Subcutaneous abdominal adipose tissue (tissue), 5 donors: ENCODE measurements around the gene PYDC1.
"Not testable (repeated sequence)": the region's sequence is repeated elsewhere in the genome, so short reads cannot be mapped to it uniquely, and the experiment has no call there.

Experiments
- H3K27ac ChIP-seq: one replicate; pipeline ENCODE4 v1.7.0; 2013; ENCODE audit warnings: low read depth, mild to moderate bottlenecking, inconsistent platforms, low read length, moderate library complexity
- H3K27me3 ChIP-seq, 5 donors: one replicate each; pipeline ENCODE4 v1.7.0; 2013; ENCODE audit warnings: low read length in 5 of 5, inconsistent platforms in 1 of 5; ENCODE audit not compliant: control insufficient read depth in 5 of 5, insufficient read depth in 4 of 5
- H3K36me3 ChIP-seq, 5 donors: one replicate each; pipeline ENCODE4 v1.7.0; 2013; ENCODE audit warnings: low read length in 5 of 5; ENCODE audit not compliant: control insufficient read depth in 5 of 5, insufficient read depth in 5 of 5
- H3K4me1 ChIP-seq, 5 donors: one replicate each; pipeline ENCODE4 v1.7.0; 2013; ENCODE audit warnings: low read length in 5 of 5, mild to moderate bottlenecking in 3 of 5, moderate library complexity in 1 of 5; ENCODE audit not compliant: control insufficient read depth in 5 of 5, insufficient read depth in 5 of 5
- H3K4me3 ChIP-seq, 5 donors: one replicate each; pipeline ENCODE4 v1.7.0; 2013; ENCODE audit warnings: low read length in 5 of 5, low read depth in 1 of 5
- H3K9ac ChIP-seq, 5 donors: one replicate each; pipeline ENCODE4 v1.7.0; 2013; ENCODE audit warnings: low read length in 5 of 5, mild to moderate bottlenecking in 4 of 5, moderate library complexity in 3 of 5
- H3K9me3 ChIP-seq, 5 donors: one replicate each; pipeline ENCODE4 v1.7.0; 2013; ENCODE audit warnings: low read length in 5 of 5; ENCODE audit not compliant: control insufficient read depth in 5 of 5
- donor health status: healthy.
- donor health status: healthy.
- donor health status: healthy.
- donor health status: healthy.
- donor health status: healthy.

The PYDC1 gene

DNA sequence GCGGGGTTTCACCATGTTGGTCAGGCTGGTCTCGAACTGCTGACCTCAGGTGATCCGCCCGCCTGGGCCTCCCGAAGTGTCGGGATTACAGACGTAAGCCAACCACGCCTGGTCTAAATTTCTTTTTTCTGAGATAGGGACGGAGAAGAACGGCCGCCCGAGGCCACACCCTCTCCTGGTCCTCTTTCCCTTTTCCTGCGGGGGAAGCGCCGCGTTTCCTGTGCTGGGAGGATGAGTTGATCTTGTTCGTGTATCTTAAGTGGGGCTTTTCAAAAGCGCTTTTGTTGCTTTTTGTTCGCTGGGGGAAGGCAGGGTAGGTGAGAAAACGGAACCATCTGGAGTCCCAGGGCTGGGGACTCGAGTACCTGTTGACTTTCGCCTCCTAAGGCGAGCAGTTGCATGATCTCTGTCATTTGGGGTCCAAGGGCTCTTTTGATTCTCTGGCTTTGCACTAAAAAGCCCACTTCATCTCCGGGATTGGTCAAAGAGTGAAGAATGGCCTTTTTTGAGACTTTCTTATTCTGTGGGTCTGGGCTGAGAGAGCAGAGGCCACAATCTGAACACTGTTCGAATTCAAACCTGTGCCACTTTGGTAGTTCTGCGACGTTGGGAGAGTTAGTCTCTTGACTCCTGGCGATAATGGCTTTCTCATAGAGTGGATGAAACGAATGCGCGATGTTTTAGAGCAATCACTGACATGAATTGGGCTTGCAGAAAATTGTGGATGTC is 35.7 kb downstream of the PYDC1 start:
- peak overlapping the region; percentile 1 to 94 (median 74) for H3K9ac ChIP-seq
- H3K4me3 ChIP-seq = peak overlapping the region; percentile 87 to 98 (median 93)
- peak overlapping the region; percentile 94 for H3K27ac ChIP-seq
- H3K36me3 ChIP-seq = peaks cover 12 to 41% (median 39%) of the 10 kb centered on the region in 5 donors
- no peaks in the 10 kb centered on the region for H3K9me3 ChIP-seq
- no peaks in the 10 kb centered on the region for H3K27me3 ChIP-seq
- peaks cover 6 to 52% (median 44%) of the 10 kb centered on the region in 5 donors for H3K4me1 ChIP-seq

DNA sequence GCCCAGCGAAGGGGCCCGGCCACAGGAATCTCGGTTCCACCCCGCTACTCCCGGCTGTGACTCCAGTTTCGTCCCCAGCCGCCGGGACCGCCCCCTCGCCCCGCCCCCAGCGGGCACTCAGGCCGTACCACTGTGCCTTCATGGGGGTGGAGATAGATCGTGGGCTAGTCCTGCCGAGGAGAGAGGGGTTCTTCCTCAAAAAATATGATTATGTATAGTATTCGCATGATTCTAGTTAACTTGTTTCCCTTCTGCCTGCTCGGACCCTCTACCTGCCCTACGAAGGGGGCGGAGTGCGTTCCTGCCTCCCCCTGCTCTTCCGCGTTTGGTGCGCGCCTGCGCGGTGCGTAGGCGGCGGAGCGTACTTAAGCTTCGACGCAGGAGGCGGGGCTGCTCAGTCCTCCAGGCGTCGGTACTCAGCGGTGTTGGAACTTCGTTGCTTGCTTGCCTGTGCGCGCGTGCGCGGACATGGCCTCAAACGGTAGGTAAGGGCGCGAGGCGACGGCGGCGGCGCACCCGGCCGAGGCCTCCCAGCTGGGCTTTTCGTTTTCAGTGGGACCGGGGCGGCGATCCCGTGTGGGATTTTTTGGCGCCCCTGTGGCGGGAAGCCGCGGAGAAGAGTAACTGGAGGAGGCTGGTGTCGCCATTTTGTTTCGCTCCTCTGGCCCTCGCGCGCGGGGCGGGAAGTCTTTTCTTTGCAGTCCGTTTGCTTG is 37.0 kb downstream of the PYDC1 start, which contains the start of gene FUS:
FUS (plus strand) TSS at position 393 of the 713 bp plus-strand sequence; CDS start at position 469, 76 bp downstream.
- Histone ChIP-seq H3K27me3 (no peaks in the 10 kb centered on the region), H3K27ac (peak within 1 kb of the TSS; percentile 94), H3K4me3 (peak within 1 kb of the TSS; percentile 87 to 98 (median 93)), H3K36me3 (peaks cover 0 to 27% (median 26%) of the 10 kb centered on the region in 5 donors), H3K9me3 (no peaks in the 10 kb centered on the region), H3K4me1 (peaks cover 6 to 45% (median 40%) of the 10 kb centered on the region in 5 donors), H3K9ac (peak within 1 kb of the TSS; percentile 48 to 96 (median 81))

DNA sequence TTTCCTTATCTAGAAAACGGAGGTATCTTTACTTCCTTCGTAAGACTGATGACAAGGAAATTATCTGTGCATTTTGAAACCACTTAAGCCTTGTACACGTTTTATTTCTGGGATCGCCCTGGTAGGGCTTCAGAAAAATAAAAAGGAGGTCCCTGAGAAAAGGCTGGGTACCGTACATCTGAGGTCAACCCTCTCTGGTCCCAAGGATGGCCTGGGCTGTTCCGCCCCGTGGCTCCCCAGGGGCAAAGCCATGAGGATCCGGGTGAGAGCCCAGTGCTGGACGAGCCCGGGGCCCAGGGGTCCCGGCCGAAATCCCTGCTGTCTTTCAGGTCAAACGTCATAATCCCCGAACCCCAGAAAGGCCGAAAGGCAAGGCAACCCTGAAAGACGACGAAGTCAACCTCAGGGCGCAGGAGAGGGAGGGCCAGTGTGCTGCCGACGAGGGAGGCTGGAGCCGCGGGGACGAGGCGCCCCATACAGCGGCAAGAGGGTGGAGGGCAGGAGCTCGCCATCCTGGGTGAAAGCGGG is 37.7 kb downstream of the PYDC1 start:
- peaks cover 0 to 21% (median 20%) of the 10 kb centered on the region in 5 donors for H3K36me3 ChIP-seq
- peak overlapping the region; percentile 94 for H3K27ac ChIP-seq
- H3K27me3 ChIP-seq = no peaks in the 10 kb centered on the region
- H3K4me3 ChIP-seq = peak overlapping the region; percentile 65 to 98 (median 93)
- no peaks in the 10 kb centered on the region for H3K9me3 ChIP-seq
- H3K4me1 ChIP-seq = peaks cover 6 to 45% (median 40%) of the 10 kb centered on the region in 5 donors
- H3K9ac ChIP-seq = peak overlapping the region in 4 of 5 donors; percentile 74 to 96 (median 88)

DNA sequence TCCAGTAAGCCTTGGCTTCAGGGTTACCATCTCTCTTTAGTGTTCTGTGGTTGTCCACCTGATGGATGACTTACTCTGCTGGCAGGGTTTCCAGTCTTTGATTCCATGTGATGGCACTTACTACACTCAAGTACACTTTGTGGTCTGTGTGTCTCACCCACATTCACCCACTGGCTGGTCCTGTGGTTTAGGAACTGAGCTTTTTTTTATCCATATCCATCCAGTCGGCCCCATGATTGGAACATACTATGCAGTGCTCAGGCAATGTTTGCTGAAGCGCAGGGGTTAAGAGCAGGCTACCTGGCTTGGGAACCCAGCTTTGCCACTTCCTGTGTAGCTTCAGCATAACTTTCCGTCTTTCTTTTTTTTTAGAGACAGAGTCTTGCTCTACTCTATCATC is 39.8 kb downstream of the PYDC1 start:
- no peak overlapping the region for H3K27ac ChIP-seq
- peaks cover 3 to 25% (median 21%) of the 10 kb centered on the region in 5 donors for H3K4me1 ChIP-seq
- H3K9me3 ChIP-seq = no peaks in the 10 kb centered on the region
- no peak overlapping the region for H3K9ac ChIP-seq
- H3K4me3 ChIP-seq = no peak overlapping the region
- H3K27me3 ChIP-seq = no peaks in the 10 kb centered on the region
- H3K36me3 ChIP-seq = no peaks in the 10 kb centered on the region

DNA sequence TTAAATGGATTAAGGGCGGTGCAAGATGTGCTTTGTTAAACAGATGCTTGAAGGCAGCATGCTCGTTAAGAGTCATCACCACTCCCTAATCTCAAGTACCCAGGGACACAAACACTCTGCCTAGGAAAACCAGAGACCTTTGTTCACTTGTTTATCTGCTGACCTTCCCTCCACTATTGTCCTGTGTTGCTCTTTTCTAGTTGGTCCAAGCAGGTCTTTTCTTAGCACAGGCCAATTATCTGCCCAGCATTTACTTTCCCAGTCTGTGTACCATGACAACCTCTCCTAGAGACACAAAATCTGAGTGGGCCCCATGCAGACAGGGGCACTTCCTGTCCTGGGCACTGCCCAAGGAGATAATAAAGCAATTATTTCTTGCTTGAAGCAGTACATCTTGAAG is 46.9 kb downstream of the PYDC1 start:
- H3K9me3 ChIP-seq, H3K27ac ChIP-seq, H3K36me3 ChIP-seq, H3K27me3 ChIP-seq, H3K4me1 ChIP-seq, H3K4me3 ChIP-seq, H3K9ac ChIP-seq: not testable (repeated sequence)

DNA sequence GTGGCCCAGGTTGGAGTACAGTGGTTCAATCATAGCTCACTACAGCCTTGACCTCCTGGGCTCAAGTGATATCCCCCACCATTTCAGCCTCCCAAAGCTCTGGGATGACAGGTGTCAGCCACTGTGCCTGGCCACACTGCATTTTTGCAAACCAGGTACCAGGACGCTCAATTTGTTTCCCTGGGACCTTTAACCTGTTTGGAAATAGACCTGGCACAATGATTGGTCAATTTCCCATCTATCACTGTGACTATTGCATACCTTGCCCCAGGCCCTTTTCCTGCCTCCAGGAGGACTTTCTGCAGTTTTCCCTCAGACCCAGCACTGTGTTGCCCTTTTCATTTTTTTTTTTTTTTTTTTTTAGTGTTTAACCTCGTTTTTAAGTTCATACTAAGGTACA is 48.1 kb downstream of the PYDC1 start:
- Histone ChIP-seq H3K9ac (no peak overlapping the region), H3K36me3 (no peaks in the 10 kb centered on the region), H3K4me3 (no peak overlapping the region), H3K9me3 (no peaks in the 10 kb centered on the region), H3K4me1 (no peaks in the 10 kb centered on the region), H3K27me3 (no peaks in the 10 kb centered on the region), H3K27ac (no peak overlapping the region)

DNA sequence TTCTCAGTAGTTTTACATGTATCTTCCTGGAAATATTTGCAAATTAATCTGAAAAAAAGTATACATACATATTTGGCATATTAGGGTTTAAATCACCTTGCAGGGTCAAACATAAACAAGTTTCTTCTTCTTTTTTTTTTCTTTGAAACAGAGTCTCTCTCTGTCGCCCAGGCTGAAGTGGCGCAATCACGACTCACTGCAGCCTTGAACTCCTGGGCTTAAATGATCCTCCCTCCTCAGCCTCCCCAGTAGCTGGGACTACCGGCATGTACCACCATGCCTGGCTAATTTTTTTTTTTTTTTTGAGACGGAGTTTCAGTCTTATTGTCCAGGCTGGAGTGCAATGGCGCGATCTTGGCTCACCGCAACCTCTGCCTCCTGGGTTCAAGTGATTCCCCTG is 49.6 kb downstream of the PYDC1 start:
- Histone ChIP-seq H3K4me3 (no peak overlapping the region), H3K27ac (no peak overlapping the region), H3K9me3 (no peaks in the 10 kb centered on the region), H3K36me3 (no peaks in the 10 kb centered on the region), H3K4me1 (no peaks in the 10 kb centered on the region), H3K27me3 (no peaks in the 10 kb centered on the region), H3K9ac (no peak overlapping the region)
